Measurements from ENCODE around the gene RPP30.
"Not testable (repeated sequence)": the region's sequence is repeated elsewhere in the genome, so short reads cannot be mapped to it uniquely, and the experiment has no call there.

Gene RPP30

GRCh38 chr10:90917238-90917967 is 45.6 kb downstream of the RPP30 start:
- no peak for DNase-seq (ENCODE audit: low read depth)

- no peak for DNase-seq (ENCODE audit: low read depth)
These were observed 46.2 kb downstream of the RPP30 start for GRCh38 chr10:90917968-90918318.

- DNase-seq (ENCODE audit: low read depth) = no peak
These were observed 48.2 kb downstream of the RPP30 start for GRCh38 chr10:90919683-90920574.

- DNase-seq (ENCODE audit: low read depth) = peak; percentile 92
These were observed 49.4 kb downstream of the RPP30 start, which contains the start of gene ANKRD1 for GRCh38 chr10:90920986-90921666. Gene ANKRD1 (minus strand): TSS chr10:90921087. CDS start chr10:90921027, 60 bp downstream.

GRCh38 chr10:90921906-90922305 is 50.1 kb downstream of the RPP30 start:
- DNase-seq (ENCODE audit: low read depth) = no peak

- DNase-seq (ENCODE audit: low read depth) = no peak
These were observed 51.4 kb downstream of the RPP30 start for GRCh38 chr10:90923111-90923731.

GRCh38 chr10:90924552-90924951 is 52.8 kb downstream of the RPP30 start:
- no peak for DNase-seq (ENCODE audit: low read depth)

- no peak for DNase-seq (ENCODE audit: low read depth)
These were observed 53.6 kb downstream of the RPP30 start for GRCh38 chr10:90925079-90926029.

- DNase-seq (ENCODE audit: low read depth) = no peak
These were observed 55.5 kb downstream of the RPP30 start for GRCh38 chr10:90927293-90927692.

- no peak for DNase-seq (ENCODE audit: low read depth)
These were observed 57.4 kb downstream of the RPP30 start for GRCh38 chr10:90929179-90929578.

- DNase-seq (ENCODE audit: low read depth) = peak; percentile 75
These were observed 58.5 kb downstream of the RPP30 start for GRCh38 chr10:90930070-90930837.

- DNase-seq (ENCODE audit: low read depth) = peak; percentile 95
These were observed 59.4 kb downstream of the RPP30 start for GRCh38 chr10:90930971-90931871.

GRCh38 chr10:90935581-90936275 is 64.0 kb downstream of the RPP30 start:
- no peak for DNase-seq (ENCODE audit: low read depth)

- DNase-seq (ENCODE audit: low read depth) = no peak
These were observed 64.5 kb downstream of the RPP30 start for GRCh38 chr10:90936276-90936659.

GRCh38 chr10:90937645-90938258 is 66.0 kb downstream of the RPP30 start:
- no peak for DNase-seq (ENCODE audit: low read depth)

GRCh38 chr10:90939116-90939515 is 67.3 kb downstream of the RPP30 start:
- no peak for DNase-seq (ENCODE audit: low read depth)

GRCh38 chr10:90939648-90940047 is 67.9 kb downstream of the RPP30 start:
- DNase-seq (ENCODE audit: low read depth) = no peak

GRCh38 chr10:90942980-90943379 is 71.2 kb downstream of the RPP30 start:
- DNase-seq (ENCODE audit: low read depth) = not testable (repeated sequence)
